ENCODE measurements around the gene TBCEL. TPM values are rescaled to one million over a fixed set of nuclear protein-coding genes. Genes with fewer than 3 reads are reported as not detected.
A peak's percentile ranks its signal among the peaks of the same experiment; 100 is the strongest.

The TBCEL gene
- total RNA-seq, 4 donors from 2014 or later, result 17.1 to 24.7 (median 20.6) TPM

GRCh38 chr11:121091492-121092152, 67.7 kb downstream of the TBCEL start:
- no peaks in the 10 kb centered on the region for H3K9me3 ChIP-seq
- DNase-seq (ENCODE audit: low spot score in 2 of 2), result no peak
- H3K4me1 ChIP-seq, result no peaks in the 10 kb centered on the region
- no peak overlapping the region for H3K27ac ChIP-seq
- H3K4me3 ChIP-seq, result no peak overlapping the region
- TF ChIP-seq CTCF (IDR thresholded peaks at IDR 0.05) (no peak), EP300 (IDR thresholded peaks at IDR 0.05) (peak in 1 of 2 donors; percentile 37)
- H3K27me3 ChIP-seq, result no peaks in the 10 kb centered on the region
- 78 to 91% methylated on average over 3 of the region's 3 CpGs for WGBS, 2 donors
- H3K36me3 ChIP-seq, result peaks cover 0 to 11% (median 0%) of the 10 kb centered on the region in 3 donors

GRCh38 chr11:121095561-121095960, 71.7 kb downstream of the TBCEL start:
- H3K27me3 ChIP-seq, result no peaks in the 10 kb centered on the region
- no peaks in the 10 kb centered on the region for H3K9me3 ChIP-seq
- H3K4me3 ChIP-seq, result no peak overlapping the region
- TF ChIP-seq POLR2A (IDR thresholded peaks at IDR 0.05) (no peak), EP300 (IDR thresholded peaks at IDR 0.05) (no peak), CTCF (IDR thresholded peaks at IDR 0.05) (no peak)
- 56 to 57% methylated on average over 1 of the region's 1 CpG for WGBS, 2 donors
- H3K36me3 ChIP-seq, result no peaks in the 10 kb centered on the region
- DNase-seq (ENCODE audit: low spot score in 2 of 2), result no peak
- H3K27ac ChIP-seq, result no peak overlapping the region
- H3K4me1 ChIP-seq, result peaks cover 0 to 3% (median 0%) of the 10 kb centered on the region in 4 donors

- Histone ChIP-seq H3K27me3 (no peaks in the 10 kb centered on the region), H3K4me3 (no peak overlapping the region), H3K36me3 (no peaks in the 10 kb centered on the region), H3K9me3 (no peaks in the 10 kb centered on the region), H3K4me1 (peaks cover 0 to 11% (median 0%) of the 10 kb centered on the region in 4 donors), H3K27ac (no peak overlapping the region)
- WGBS, 2 donors, result 83 to 96% methylated on average over 4 of the region's 4 CpGs
- TF ChIP-seq CTCF (IDR thresholded peaks at IDR 0.05) (no peak), EP300 (IDR thresholded peaks at IDR 0.05) (no peak), POLR2A (IDR thresholded peaks at IDR 0.05) (no peak)
- no peak for DNase-seq (ENCODE audit: low spot score in 2 of 2)
Observed at GRCh38 chr11:121099364-121099763, 75.5 kb downstream of the TBCEL start.

- DNase-seq (ENCODE audit: low spot score in 2 of 2), result no peak
Observed at GRCh38 chr11:121099885-121100284, 76.0 kb downstream of the TBCEL start.

More at GRCh38 chr11:121099885-121100284, 76.0 kb downstream of the TBCEL start:
- H3K27me3 ChIP-seq, result no peaks in the 10 kb centered on the region
- H3K4me3 ChIP-seq, result no peak overlapping the region
- TF ChIP-seq CTCF (IDR thresholded peaks at IDR 0.05) (no peak), EP300 (IDR thresholded peaks at IDR 0.05) (no peak), POLR2A (IDR thresholded peaks at IDR 0.05) (no peak)
- H3K27ac ChIP-seq, result no peak overlapping the region
- peaks cover 0 to 16% (median 0%) of the 10 kb centered on the region in 4 donors for H3K4me1 ChIP-seq
- no peaks in the 10 kb centered on the region for H3K36me3 ChIP-seq
- 50 to 59% methylated on average over 4 of the region's 4 CpGs for WGBS, 2 donors
- no peaks in the 10 kb centered on the region for H3K9me3 ChIP-seq
